Thyroid gland (tissue), 4 donors: Measurements from ENCODE around the gene BCL6B. TPM values are rescaled to one million over a fixed set of nuclear protein-coding genes. Genes with fewer than 3 reads are reported as not detected.

ENCODE experiments used
- DNase-seq, 2 donors: peaks; one replicate each; pipeline ENCODE4 v3.0.0-alpha.2; 2019
- H3K27ac ChIP-seq, 3 donors: fragments of 200-600 bp; sonication (generic); 1 replicate in 2 of 3; 2 replicates in 1 of 3; pipeline ENCODE4 v1.5.1; 2016 to 2019; ENCODE audit warnings: mild to moderate bottlenecking in 1 of 3, moderate library complexity in 1 of 3
- H3K27me3 ChIP-seq: fragments of 200-600 bp; sonication (generic); one replicate; pipeline ENCODE4 v1.5.1; 2019
- H3K36me3 ChIP-seq, 2 donors: fragments of 200-600 bp; sonication (generic); one replicate each; pipeline ENCODE4 v1.5.1; 2016 to 2019
- H3K4me1 ChIP-seq, 2 donors: fragments of 200-600 bp; sonication (generic); one replicate each; pipeline ENCODE4 v1.5.1; 2017 to 2019
- H3K4me3 ChIP-seq, 3 donors: fragments of 200-600 bp; sonication (generic); replicated peaks in 1 of 3; 1 replicate in 2 of 3; 2 replicates in 1 of 3; pipeline ENCODE4 v1.5.1; 2016; ENCODE audit warnings: mild to moderate bottlenecking in 1 of 3
- H3K9me3 ChIP-seq: fragments of 200-600 bp; sonication (generic); one replicate; pipeline ENCODE4 v1.5.1; 2017
- POLR2A ChIP-seq, 2 donors: fragments of 450-650 bp; IDR thresholded peaks; one replicate each; pipeline ENCODE4 v1.6.1; 2017; ENCODE audit warnings: antibody characterized with exemption in 2 of 2, mild to moderate bottlenecking in 2 of 2, moderate library complexity in 1 of 2
- WGBS, 2 donors: methylation state at CpG; one replicate each; pipeline ENCODE4 v1.1.5; 2017; 5-methylcytosine and 5-hydroxymethylcytosine counted together
- intact Hi-C: fragments of 100-400 bp; cut with DNase I; formaldehyde crosslinking; loops from one replicate; pipeline ENCODE4 v1.15.1; 2023
- total RNA-seq, 4 donors: library from RNA; depleted of rRNA; stranded (reverse); fragments of >200 nt; gene quantifications; one replicate each; pipeline ENCODE4 v1.2.3, GENCODE V29; 2016
- TF ChIP-seq, protein P1 (sequence below), 6 experiments: fragments of 200-600 bp in 3 of 6; fragments of 450-650 bp in 3 of 6; sonication (generic) in 3 of 6; IDR thresholded peaks; one replicate each; pipeline ENCODE4 v1.5.1; 2016 to 2019; ENCODE audit warnings: antibody characterized with exemption in 6 of 6, mild to moderate bottlenecking in 2 of 6, inconsistent platforms in 1 of 6, moderate library complexity in 1 of 6

The BCL6B gene
- total RNA-seq, 4 donors from 2014 or later = 3.1 to 18.9 (median 7.6) TPM

DNA sequence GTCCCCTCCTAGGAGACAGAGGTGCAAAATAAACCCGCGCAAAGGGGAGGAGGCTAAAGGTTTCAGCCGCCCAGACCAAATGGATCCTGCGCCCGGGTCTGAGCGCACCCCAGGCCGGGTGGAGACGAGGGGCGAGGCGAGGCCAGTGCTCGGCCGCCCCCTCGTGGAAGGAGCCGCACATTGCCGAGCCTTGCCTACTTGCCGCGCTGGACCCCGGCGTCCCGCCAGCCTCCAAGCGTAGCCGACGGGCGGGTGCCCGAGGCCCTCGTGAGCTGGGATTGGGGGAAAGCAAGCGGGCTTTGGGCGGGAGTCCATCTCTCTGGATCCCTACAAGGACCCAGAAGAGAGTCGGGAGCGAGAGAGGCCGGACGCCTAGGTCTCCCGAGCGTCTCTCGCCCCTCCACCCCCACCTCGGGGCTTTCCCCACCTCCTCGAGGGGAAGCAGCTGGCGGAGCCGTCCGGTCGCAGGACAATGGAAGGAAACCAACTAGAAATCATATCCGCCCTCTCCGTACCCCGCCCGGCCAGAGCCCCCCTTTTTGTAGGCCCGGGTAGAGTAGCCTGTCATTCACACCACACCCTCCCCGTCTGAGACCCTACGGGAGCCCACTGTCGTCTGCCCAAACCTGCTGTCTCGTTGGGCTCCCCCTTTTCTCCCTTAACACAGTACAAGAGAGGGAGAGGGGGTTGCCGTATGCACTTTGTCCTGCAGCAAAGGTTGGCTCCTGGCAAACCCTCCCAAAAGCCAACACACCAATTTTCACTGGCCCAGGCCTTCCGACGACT, 664 bp upstream of the BCL6B start:
- Histone ChIP-seq H3K36me3 (no peaks in the 10 kb centered on the region), H3K4me3 (peak overlapping the region in 1 of 3 donors; percentile 18), H3K27ac (peak overlapping the region; percentile 65 to 84 (median 75)), H3K9me3 (no peaks in the 10 kb centered on the region), H3K27me3 (no peaks in the 10 kb centered on the region), H3K4me1 (peaks cover 17 to 62% of the 10 kb centered on the region in 2 donors)
- peak; percentile 72 to 76 for DNase-seq
- TF ChIP-seq, protein P1, sequence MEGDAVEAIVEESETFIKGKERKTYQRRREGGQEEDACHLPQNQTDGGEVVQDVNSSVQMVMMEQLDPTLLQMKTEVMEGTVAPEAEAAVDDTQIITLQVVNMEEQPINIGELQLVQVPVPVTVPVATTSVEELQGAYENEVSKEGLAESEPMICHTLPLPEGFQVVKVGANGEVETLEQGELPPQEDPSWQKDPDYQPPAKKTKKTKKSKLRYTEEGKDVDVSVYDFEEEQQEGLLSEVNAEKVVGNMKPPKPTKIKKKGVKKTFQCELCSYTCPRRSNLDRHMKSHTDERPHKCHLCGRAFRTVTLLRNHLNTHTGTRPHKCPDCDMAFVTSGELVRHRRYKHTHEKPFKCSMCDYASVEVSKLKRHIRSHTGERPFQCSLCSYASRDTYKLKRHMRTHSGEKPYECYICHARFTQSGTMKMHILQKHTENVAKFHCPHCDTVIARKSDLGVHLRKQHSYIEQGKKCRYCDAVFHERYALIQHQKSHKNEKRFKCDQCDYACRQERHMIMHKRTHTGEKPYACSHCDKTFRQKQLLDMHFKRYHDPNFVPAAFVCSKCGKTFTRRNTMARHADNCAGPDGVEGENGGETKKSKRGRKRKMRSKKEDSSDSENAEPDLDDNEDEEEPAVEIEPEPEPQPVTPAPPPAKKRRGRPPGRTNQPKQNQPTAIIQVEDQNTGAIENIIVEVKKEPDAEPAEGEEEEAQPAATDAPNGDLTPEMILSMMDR (IDR thresholded peaks at IDR 0.05) = peak; percentile 63 to 98 (median 89)
- no peak for TF ChIP-seq POLR2A (IDR thresholded peaks at IDR 0.05)
- WGBS, 2 donors = 6 to 9% methylated on average over 19 to 33 of the region's 53 CpGs
- intact Hi-C loops = no loop called here

DNA sequence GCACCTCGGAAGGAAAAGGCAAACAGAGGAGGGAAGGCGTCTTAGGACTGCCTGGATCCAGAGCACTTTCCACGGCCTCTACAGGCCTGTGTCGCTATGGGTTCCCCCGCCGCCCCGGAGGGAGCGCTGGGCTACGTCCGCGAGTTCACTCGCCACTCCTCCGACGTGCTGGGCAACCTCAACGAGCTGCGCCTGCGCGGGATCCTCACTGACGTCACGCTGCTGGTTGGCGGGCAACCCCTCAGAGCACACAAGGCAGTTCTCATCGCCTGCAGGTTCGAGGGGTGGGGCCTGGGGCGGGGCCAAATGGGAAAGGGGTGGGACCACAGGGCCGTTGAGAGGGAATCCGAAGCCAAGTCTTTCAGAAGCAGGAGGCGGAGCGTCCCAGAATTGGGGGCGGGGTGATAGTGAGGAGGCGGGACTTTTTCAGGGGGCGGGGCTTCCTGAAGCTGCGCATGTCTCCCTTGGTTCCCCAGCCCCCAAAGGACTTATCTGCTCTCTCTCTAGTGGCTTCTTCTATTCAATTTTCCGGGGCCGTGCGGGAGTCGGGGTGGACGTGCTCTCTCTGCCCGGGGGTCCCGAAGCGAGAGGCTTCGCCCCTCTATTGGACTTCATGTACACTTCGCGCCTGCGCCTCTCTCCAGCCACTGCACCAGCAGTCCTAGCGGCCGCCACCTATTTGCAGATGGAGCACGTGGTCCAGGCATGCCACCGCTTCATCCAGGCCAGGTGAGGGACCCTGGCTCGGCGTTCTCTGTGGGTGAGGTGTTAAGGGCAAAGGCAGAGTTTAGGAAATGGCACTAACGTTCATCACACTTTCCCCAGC, 939 bp downstream of the BCL6B start:
- peak; percentile 80 to 83 for DNase-seq
- 32 to 49% methylated on average over 23 to 33 of the region's 51 CpGs for WGBS, 2 donors
- TF ChIP-seq, protein P1 (IDR thresholded peaks at IDR 0.05) = no peak
- peak in 1 of 2 donors; percentile 68 for TF ChIP-seq POLR2A (IDR thresholded peaks at IDR 0.05)
- no peaks in the 10 kb centered on the region for H3K27me3 ChIP-seq
- no peaks in the 10 kb centered on the region for H3K9me3 ChIP-seq
- intact Hi-C loops = no loop called here
- no peaks in the 10 kb centered on the region for H3K36me3 ChIP-seq
- H3K4me3 ChIP-seq = peak overlapping the region in 1 of 3 donors; percentile 8
- H3K4me1 ChIP-seq = peaks cover 17 to 60% of the 10 kb centered on the region in 2 donors
- H3K27ac ChIP-seq = peak overlapping the region; percentile 65 to 84 (median 75)

DNA sequence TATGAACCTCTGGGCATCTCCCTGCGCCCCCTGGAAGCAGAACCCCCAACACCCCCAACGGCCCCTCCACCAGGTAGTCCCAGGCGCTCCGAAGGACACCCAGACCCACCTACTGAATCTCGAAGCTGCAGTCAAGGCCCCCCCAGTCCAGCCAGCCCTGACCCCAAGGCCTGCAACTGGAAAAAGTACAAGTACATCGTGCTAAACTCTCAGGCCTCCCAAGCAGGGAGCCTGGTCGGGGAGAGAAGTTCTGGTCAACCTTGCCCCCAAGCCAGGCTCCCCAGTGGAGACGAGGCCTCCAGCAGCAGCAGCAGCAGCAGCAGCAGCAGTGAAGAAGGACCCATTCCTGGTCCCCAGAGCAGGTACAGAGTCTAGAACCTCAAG, 1.5 kb downstream of the BCL6B start:
- WGBS, 2 donors = 10 to 70% methylated on average over 2 to 7 of the region's 8 CpGs
- peaks cover 17 to 61% of the 10 kb centered on the region in 2 donors for H3K4me1 ChIP-seq
- DNase-seq = no peak
- H3K9me3 ChIP-seq = no peaks in the 10 kb centered on the region
- intact Hi-C loops = no loop called here
- no peaks in the 10 kb centered on the region for H3K36me3 ChIP-seq
- TF ChIP-seq POLR2A (IDR thresholded peaks at IDR 0.05) = no peak
- TF ChIP-seq, protein P1 (IDR thresholded peaks at IDR 0.05) = no peak
- no peaks in the 10 kb centered on the region for H3K27me3 ChIP-seq
- peak overlapping the region in 2 of 3 donors; percentile 4 to 50 for H3K27ac ChIP-seq
- H3K4me3 ChIP-seq = no peak overlapping the region

DNA sequence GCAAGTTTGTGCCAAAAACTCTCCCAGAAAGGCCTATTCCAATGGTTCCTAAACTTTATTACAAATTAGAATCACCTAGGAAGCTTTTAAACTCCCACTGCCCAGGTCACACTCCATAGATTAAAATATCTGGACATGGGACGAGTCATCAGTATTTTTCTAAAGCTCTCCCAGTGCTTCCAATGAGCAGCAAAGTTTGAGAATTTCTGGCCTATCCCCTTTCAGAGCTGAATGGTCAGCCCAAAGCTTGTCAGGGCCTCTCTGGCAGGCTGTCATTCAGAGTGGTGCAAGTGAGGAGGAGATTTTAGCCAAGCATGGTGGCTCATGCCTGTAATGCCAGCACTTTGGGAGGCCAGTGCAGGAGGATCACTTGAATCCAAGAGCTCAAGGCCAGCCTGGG, 2.4 kb downstream of the BCL6B start:
- intact Hi-C loops = no loop called here
- no peaks in the 10 kb centered on the region for H3K9me3 ChIP-seq

More for the DNA sequence above, 2.4 kb downstream of the BCL6B start:
- no peak for DNase-seq
- Histone ChIP-seq H3K27ac (peak overlapping the region in 2 of 3 donors; percentile 4 to 50), H3K4me1 (peaks cover 17 to 57% of the 10 kb centered on the region in 2 donors), H3K4me3 (no peak overlapping the region), H3K27me3 (no peaks in the 10 kb centered on the region), H3K36me3 (no peaks in the 10 kb centered on the region)
- WGBS, 2 donors = 58 to 92% methylated on average over 1 of the region's 1 CpG
- TF ChIP-seq, protein P1 (IDR thresholded peaks at IDR 0.05) = no peak
- TF ChIP-seq POLR2A (IDR thresholded peaks at IDR 0.05) = no peak
